Right lobe of liver (tissue), 4 donors: ENCODE measurements around the gene NKD2.

Source experiments
- CTCF ChIP-seq, 4 donors: fragments of 200-600 bp in 3 of 4; fragments of 450-650 bp in 1 of 4; IDR thresholded peaks; one replicate each; pipeline versions ENCODE4 v1.5.1 to v1.8.0; 2016 to 2022; ENCODE audit warnings: antibody characterized with exemption in 4 of 4, mild to moderate bottlenecking in 2 of 4
- POLR2A ChIP-seq: fragments of 450-650 bp; IDR thresholded peaks from one replicate; pipeline ENCODE4 v1.6.1; 2017; ENCODE audit warnings: antibody characterized with exemption, mild to moderate bottlenecking
- donor health status: DM: no; HTN: no; CAD: no.
- donor health status: DM: no; HTN: no; CAD: no.
- donor health status: DM: no; HTN: yes; CAD: no.

GRCh38 chr5:1026700-1027621, 18.4 kb downstream of the NKD2 start:
- TF ChIP-seq CTCF (IDR thresholded peaks at IDR 0.05) (no peak), POLR2A (no peak)
